ENCODE data around the gene HTR5A. TPM values are rescaled to one million over a fixed set of nuclear protein-coding genes. Genes with fewer than 3 reads are reported as not detected.

Gene HTR5A
- total RNA-seq, 2 experiments from 2014 or later = not detected

DNA sequence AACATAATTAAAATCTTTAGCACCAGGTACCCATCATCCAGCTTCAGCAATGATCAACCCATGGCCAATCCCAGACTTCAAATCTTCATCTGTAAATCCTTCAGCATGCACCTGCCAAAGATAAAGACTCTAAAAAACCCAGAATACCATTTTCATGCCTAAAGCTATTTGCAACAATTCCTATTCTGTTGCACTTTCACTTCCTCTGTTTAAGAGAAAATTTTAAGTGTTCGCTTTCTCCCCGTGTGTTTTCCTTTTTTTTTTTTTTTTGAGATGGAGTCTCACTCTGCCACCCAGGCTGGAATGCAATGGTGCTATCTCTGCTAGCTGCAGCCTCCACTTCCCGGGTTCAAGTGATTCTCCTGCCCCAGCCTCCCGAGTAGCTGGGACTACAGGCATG lies 31.8 kb upstream of the HTR5A start:
- intact Hi-C loops (cut with micrococcal nuclease) = no loop called here
- TF ChIP-seq, protein P1, sequence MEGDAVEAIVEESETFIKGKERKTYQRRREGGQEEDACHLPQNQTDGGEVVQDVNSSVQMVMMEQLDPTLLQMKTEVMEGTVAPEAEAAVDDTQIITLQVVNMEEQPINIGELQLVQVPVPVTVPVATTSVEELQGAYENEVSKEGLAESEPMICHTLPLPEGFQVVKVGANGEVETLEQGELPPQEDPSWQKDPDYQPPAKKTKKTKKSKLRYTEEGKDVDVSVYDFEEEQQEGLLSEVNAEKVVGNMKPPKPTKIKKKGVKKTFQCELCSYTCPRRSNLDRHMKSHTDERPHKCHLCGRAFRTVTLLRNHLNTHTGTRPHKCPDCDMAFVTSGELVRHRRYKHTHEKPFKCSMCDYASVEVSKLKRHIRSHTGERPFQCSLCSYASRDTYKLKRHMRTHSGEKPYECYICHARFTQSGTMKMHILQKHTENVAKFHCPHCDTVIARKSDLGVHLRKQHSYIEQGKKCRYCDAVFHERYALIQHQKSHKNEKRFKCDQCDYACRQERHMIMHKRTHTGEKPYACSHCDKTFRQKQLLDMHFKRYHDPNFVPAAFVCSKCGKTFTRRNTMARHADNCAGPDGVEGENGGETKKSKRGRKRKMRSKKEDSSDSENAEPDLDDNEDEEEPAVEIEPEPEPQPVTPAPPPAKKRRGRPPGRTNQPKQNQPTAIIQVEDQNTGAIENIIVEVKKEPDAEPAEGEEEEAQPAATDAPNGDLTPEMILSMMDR (IDR thresholded peaks at IDR 0.05) = no peak
- no peaks in the 10 kb centered on the region for H3K36me3 Mint-ChIP-seq (ENCODE audit: low read depth)
- ChIA-PET CTCF (no interaction called here), POLR2A (no interaction called here)
- no peak overlapping the region for H3K4me3 Mint-ChIP-seq
- ATAC-seq (no peak), DNase-seq (no peak)
- no peaks in the 10 kb centered on the region for H3K9me3 Mint-ChIP-seq
- H3K27ac Mint-ChIP-seq = no peak overlapping the region
- H3K4me1 Mint-ChIP-seq (ENCODE audit: low read depth) = no peaks in the 10 kb centered on the region
- peaks cover 22% of the 10 kb centered on the region for H3K27me3 Mint-ChIP-seq

GRCh38 chr7:155043756-155044155 lies 26.4 kb upstream of the HTR5A start:
- intact Hi-C loops (cut with micrococcal nuclease) = no loop called here
- Mint-ChIP-seq H3K4me1 (ENCODE audit: low read depth) (no peaks in the 10 kb centered on the region), H3K27ac (no peak overlapping the region), H3K9me3 (no peaks in the 10 kb centered on the region), H3K36me3 (ENCODE audit: low read depth) (no peaks in the 10 kb centered on the region), H3K27me3 (peaks cover 11% of the 10 kb centered on the region), H3K4me3 (no peak overlapping the region)
- POLR2A ChIA-PET = no interaction called here
- ATAC-seq (no peak), DNase-seq (no peak)
- TF ChIP-seq, protein P1 (IDR thresholded peaks at IDR 0.05) = no peak
- CTCF ChIA-PET = no interaction called here

DNA sequence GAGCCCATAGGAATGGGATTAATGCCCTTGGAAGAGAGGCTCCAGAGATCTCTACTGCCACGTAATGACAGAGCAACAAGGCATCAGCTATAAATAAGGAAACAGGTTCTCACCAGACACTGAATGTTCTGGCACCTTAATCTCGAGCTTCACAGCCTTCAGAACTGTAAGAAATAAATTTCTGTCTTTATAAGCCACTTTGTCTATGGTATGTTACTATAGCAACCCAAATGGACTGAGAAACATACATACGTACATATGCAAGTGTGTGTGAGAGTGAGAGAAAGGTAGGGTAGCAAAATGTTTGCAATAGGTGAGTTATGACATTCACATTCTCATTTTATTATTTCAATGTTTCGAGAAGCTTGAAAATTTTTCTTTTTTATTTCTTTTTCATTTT lies 22.1 kb upstream of the HTR5A start:
- CTCF ChIA-PET = interaction anchor here (1.1 kb wide), 1 partner anchor 331 kb away, joined by 3 read pairs; no protein-coding TSS in a partner anchor
- Mint-ChIP-seq H3K27ac (no peak overlapping the region), H3K36me3 (ENCODE audit: low read depth) (no peaks in the 10 kb centered on the region), H3K9me3 (no peaks in the 10 kb centered on the region), H3K4me3 (no peak overlapping the region), H3K4me1 (ENCODE audit: low read depth) (no peaks in the 10 kb centered on the region), H3K27me3 (no peaks in the 10 kb centered on the region)
- TF ChIP-seq, protein P1 (IDR thresholded peaks at IDR 0.05) = no peak
- intact Hi-C loops (cut with micrococcal nuclease) = no loop called here
- no peak for ATAC-seq
- DNase-seq = no peak
- POLR2A ChIA-PET = no interaction called here

- no peaks in the 10 kb centered on the region for H3K4me1 Mint-ChIP-seq (ENCODE audit: low read depth)
- ChIA-PET POLR2A (no interaction called here), CTCF (interaction anchor here (1.4 kb wide), 1 partner anchor 329 kb away, joined by 3 read pairs; no protein-coding TSS in a partner anchor)
- H3K27ac Mint-ChIP-seq = no peak overlapping the region
- TF ChIP-seq, protein P1 (IDR thresholded peaks at IDR 0.05) = no peak
- DNase-seq (no peak), ATAC-seq (no peak)
- intact Hi-C loops (cut with micrococcal nuclease) = no loop called here
- H3K36me3 Mint-ChIP-seq (ENCODE audit: low read depth) = no peaks in the 10 kb centered on the region
- no peaks in the 10 kb centered on the region for H3K9me3 Mint-ChIP-seq
- H3K4me3 Mint-ChIP-seq = no peak overlapping the region
- peaks cover 3% of the 10 kb centered on the region for H3K27me3 Mint-ChIP-seq
Observed at GRCh38 chr7:155051355-155051754, 18.8 kb upstream of the HTR5A start.

GRCh38 chr7:155053002-155053401 lies 17.1 kb upstream of the HTR5A start:
- Mint-ChIP-seq H3K4me3 (no peak overlapping the region), H3K27me3 (peaks cover 5% of the 10 kb centered on the region), H3K4me1 (ENCODE audit: low read depth) (no peaks in the 10 kb centered on the region), H3K9me3 (no peaks in the 10 kb centered on the region), H3K36me3 (ENCODE audit: low read depth) (no peaks in the 10 kb centered on the region), H3K27ac (no peak overlapping the region)
- POLR2A ChIA-PET = no interaction called here
- DNase-seq = no peak
- TF ChIP-seq, protein P1 (IDR thresholded peaks at IDR 0.05) = no peak
- intact Hi-C loops (cut with micrococcal nuclease) = no loop called here
- no peak for ATAC-seq
- CTCF ChIA-PET = no interaction called here
